Mesothelial cell of epicardium (in vitro differentiated cells): ENCODE results near the gene SCNN1B. TPM values are rescaled to one million over a fixed set of nuclear protein-coding genes. Genes with fewer than 3 reads are reported as not detected.

Experiments used
- DNase-seq, 2 experiments: peaks; one replicate each; pipeline ENCODE4 v3.0.0; 2021; ENCODE audit warnings: low spot score in 2 of 2; ENCODE audit not compliant: unreplicated experiment in 2 of 2
- H3K27ac Mint-ChIP-seq: 2 replicates; pipeline ENCODE4 v1.8.0; 2021; ENCODE audit warnings: mixed read lengths
- H3K27me3 Mint-ChIP-seq: 2 replicates; pipeline ENCODE4 v1.8.0; 2021; ENCODE audit warnings: low read depth, mixed read lengths
- H3K36me3 Mint-ChIP-seq: 2 replicates; pipeline ENCODE4 v1.8.0; 2021; ENCODE audit warnings: mixed read lengths
- H3K4me1 Mint-ChIP-seq: 2 replicates; pipeline ENCODE4 v1.8.0; 2021; ENCODE audit warnings: mixed read lengths
- H3K4me3 Mint-ChIP-seq: 2 replicates; pipeline ENCODE4 v1.8.0; 2021; ENCODE audit warnings: mild to moderate bottlenecking, moderate library complexity, mixed read lengths
- H3K9me3 Mint-ChIP-seq: 2 replicates; pipeline ENCODE4 v1.8.0; 2021; ENCODE audit warnings: mixed read lengths
- CTCF ChIP-seq: fragments of 200-600 bp; sonication (generic); IDR thresholded peaks from one replicate; pipeline ENCODE4 v1.5.0; 2021; ENCODE audit warnings: antibody characterized with exemption; ENCODE audit not compliant: unreplicated experiment
- total RNA-seq: library from RNA; stranded (reverse); gene quantifications from 3 replicates; pipeline ENCODE4 v1.2.1, GENCODE V29; 2021

Gene SCNN1B
- total RNA-seq, 1 donor from 2014 or later, result not detected

- Mint-ChIP-seq H3K4me3 (no peak overlapping the region), H3K27ac (no peak overlapping the region), H3K27me3 (peaks cover 27% of the 10 kb centered on the region), H3K9me3 (no peaks in the 10 kb centered on the region), H3K36me3 (no peaks in the 10 kb centered on the region), H3K4me1 (no peaks in the 10 kb centered on the region)
- DNase-seq, result no peak
- no peak for TF ChIP-seq CTCF
Observed at GRCh38 chr16:23310744-23311143, 8.6 kb downstream of the SCNN1B start.

GRCh38 chr16:23316232-23316631 lies 14.1 kb downstream of the SCNN1B start:
- no peak for DNase-seq
- H3K27me3 Mint-ChIP-seq, result peaks cover 2% of the 10 kb centered on the region
- H3K9me3 Mint-ChIP-seq, result no peaks in the 10 kb centered on the region
- no peak for TF ChIP-seq CTCF
- H3K4me1 Mint-ChIP-seq, result no peaks in the 10 kb centered on the region
- no peak overlapping the region for H3K27ac Mint-ChIP-seq
- H3K4me3 Mint-ChIP-seq, result no peak overlapping the region
- H3K36me3 Mint-ChIP-seq, result no peaks in the 10 kb centered on the region

- DNase-seq, result no peak
- no peak overlapping the region for H3K27ac Mint-ChIP-seq
- peaks cover 2% of the 10 kb centered on the region for H3K27me3 Mint-ChIP-seq
- H3K4me3 Mint-ChIP-seq, result no peak overlapping the region
- H3K36me3 Mint-ChIP-seq, result no peaks in the 10 kb centered on the region
- TF ChIP-seq CTCF, result no peak
- H3K9me3 Mint-ChIP-seq, result no peaks in the 10 kb centered on the region
- no peaks in the 10 kb centered on the region for H3K4me1 Mint-ChIP-seq
Observed at GRCh38 chr16:23316634-23317265, 14.6 kb downstream of the SCNN1B start.

GRCh38 chr16:23317266-23317661 lies 15.2 kb downstream of the SCNN1B start:
- Mint-ChIP-seq H3K36me3 (no peaks in the 10 kb centered on the region), H3K27me3 (no peaks in the 10 kb centered on the region), H3K4me1 (no peaks in the 10 kb centered on the region), H3K9me3 (no peaks in the 10 kb centered on the region), H3K27ac (no peak overlapping the region), H3K4me3 (no peak overlapping the region)
- no peak for DNase-seq
- no peak for TF ChIP-seq CTCF

GRCh38 chr16:23317751-23318150 lies 15.6 kb downstream of the SCNN1B start:
- DNase-seq, result no peak
- no peaks in the 10 kb centered on the region for H3K27me3 Mint-ChIP-seq
- H3K4me3 Mint-ChIP-seq, result no peak overlapping the region
- no peaks in the 10 kb centered on the region for H3K4me1 Mint-ChIP-seq
- no peaks in the 10 kb centered on the region for H3K36me3 Mint-ChIP-seq
- no peaks in the 10 kb centered on the region for H3K9me3 Mint-ChIP-seq
- TF ChIP-seq CTCF, result no peak
- H3K27ac Mint-ChIP-seq, result no peak overlapping the region

- Mint-ChIP-seq H3K4me1 (no peaks in the 10 kb centered on the region), H3K9me3 (no peaks in the 10 kb centered on the region), H3K4me3 (no peak overlapping the region), H3K27ac (no peak overlapping the region), H3K36me3 (no peaks in the 10 kb centered on the region), H3K27me3 (peaks cover 1% of the 10 kb centered on the region)
- DNase-seq, result no peak
- no peak for TF ChIP-seq CTCF
Observed at GRCh38 chr16:23318639-23319038, 16.5 kb downstream of the SCNN1B start.
